ENCODE measurements around the gene SOX10.

Gene SOX10

DNA sequence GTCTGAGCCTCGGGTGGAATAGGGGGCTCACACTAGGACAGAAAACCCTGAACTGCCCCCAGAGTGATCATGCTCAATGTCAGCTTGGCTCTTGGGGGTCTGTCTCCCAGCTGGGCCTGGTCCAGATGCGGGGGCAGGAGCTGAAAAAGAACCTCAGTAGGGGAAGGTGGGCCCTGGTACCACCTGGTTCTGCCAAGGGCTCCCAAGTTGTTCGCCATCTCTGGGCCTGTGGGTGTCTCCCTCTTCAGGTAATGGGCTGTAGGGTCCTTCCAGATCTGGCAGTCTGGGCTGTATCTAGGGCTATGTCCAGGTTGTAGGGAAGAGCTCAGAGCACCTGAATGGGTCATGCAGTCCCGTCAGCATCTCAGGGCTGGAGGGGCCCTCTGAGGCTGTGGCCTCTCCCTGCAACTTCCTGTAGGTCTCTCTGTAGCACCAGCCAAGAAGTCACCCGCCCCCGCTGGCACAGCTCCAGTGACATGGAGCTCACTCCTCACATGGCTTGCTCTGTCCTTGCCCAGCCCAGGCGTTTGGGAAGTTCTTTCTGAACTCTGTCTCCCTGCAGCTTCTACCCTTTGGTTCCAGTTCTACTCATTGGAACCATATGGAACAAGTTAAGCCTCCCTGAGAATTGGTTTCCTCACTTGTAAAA is 33.0 kb upstream of the SOX10 start:
- Histone ChIP-seq H3K4me1 (ENCODE audit: insufficient read depth, low read length, poor library complexity, severe bottlenecking) (peaks cover 22% of the 10 kb centered on the region), H3K79me2 (ENCODE audit: insufficient read depth, low read length) (no peaks in the 10 kb centered on the region), H3K4me2 (ENCODE audit: low read depth, low read length, poor library complexity, severe bottlenecking) (peak overlapping the region; percentile 55), H3K9me2 (replicated peaks; ENCODE audit: low read depth, low read length) (no peaks in the 10 kb centered on the region), H3K36me3 (ENCODE audit: insufficient read depth, low read length) (no peaks in the 10 kb centered on the region), H3F3A (ENCODE audit: low read depth) (no peaks in the 10 kb centered on the region), H4K20me1 (ENCODE audit: insufficient read depth, low read length, poor library complexity, severe bottlenecking) (no peaks in the 10 kb centered on the region), H2AFZ (ENCODE audit: low read length) (peak overlapping the region; percentile 49), H3K4me3 (ENCODE audit: low read length, poor library complexity, severe bottlenecking) (peak overlapping the region; percentile 7), H3K27me3 (ENCODE audit: insufficient read depth, low read length, poor library complexity, severe bottlenecking) (no peaks in the 10 kb centered on the region), H3K9me3 (ENCODE audit: insufficient read depth, low read depth, low read length) (no peaks in the 10 kb centered on the region), H3K9ac (ENCODE audit: low read depth, low read length, poor library complexity, severe bottlenecking) (peak overlapping the region; percentile 21)
- TF ChIP-seq, protein P1, sequence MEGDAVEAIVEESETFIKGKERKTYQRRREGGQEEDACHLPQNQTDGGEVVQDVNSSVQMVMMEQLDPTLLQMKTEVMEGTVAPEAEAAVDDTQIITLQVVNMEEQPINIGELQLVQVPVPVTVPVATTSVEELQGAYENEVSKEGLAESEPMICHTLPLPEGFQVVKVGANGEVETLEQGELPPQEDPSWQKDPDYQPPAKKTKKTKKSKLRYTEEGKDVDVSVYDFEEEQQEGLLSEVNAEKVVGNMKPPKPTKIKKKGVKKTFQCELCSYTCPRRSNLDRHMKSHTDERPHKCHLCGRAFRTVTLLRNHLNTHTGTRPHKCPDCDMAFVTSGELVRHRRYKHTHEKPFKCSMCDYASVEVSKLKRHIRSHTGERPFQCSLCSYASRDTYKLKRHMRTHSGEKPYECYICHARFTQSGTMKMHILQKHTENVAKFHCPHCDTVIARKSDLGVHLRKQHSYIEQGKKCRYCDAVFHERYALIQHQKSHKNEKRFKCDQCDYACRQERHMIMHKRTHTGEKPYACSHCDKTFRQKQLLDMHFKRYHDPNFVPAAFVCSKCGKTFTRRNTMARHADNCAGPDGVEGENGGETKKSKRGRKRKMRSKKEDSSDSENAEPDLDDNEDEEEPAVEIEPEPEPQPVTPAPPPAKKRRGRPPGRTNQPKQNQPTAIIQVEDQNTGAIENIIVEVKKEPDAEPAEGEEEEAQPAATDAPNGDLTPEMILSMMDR (conservative IDR thresholded peaks at IDR 0.05; ENCODE audit: low read length), result peak; percentile 42
- TF ChIP-seq EZH2phosphoT487 (IDR thresholded peaks at IDR 0.05; ENCODE audit: borderline replicate concordance), result no peak

- no peak for TF ChIP-seq EZH2phosphoT487 (IDR thresholded peaks at IDR 0.05; ENCODE audit: borderline replicate concordance)
- TF ChIP-seq, protein P1 (conservative IDR thresholded peaks at IDR 0.05; ENCODE audit: low read length), result no peak
- no peaks in the 10 kb centered on the region for H3F3A ChIP-seq (ENCODE audit: low read depth)
- H3K79me2 ChIP-seq (ENCODE audit: insufficient read depth, low read length), result no peaks in the 10 kb centered on the region
- H3K27me3 ChIP-seq (ENCODE audit: insufficient read depth, low read length, poor library complexity, severe bottlenecking), result no peaks in the 10 kb centered on the region
- peak overlapping the region; percentile 21 for H3K9ac ChIP-seq (ENCODE audit: low read depth, low read length, poor library complexity, severe bottlenecking)
- H4K20me1 ChIP-seq (ENCODE audit: insufficient read depth, low read length, poor library complexity, severe bottlenecking), result no peaks in the 10 kb centered on the region
- H3K4me1 ChIP-seq (ENCODE audit: insufficient read depth, low read length, poor library complexity, severe bottlenecking), result peaks cover 22% of the 10 kb centered on the region
- H3K36me3 ChIP-seq (ENCODE audit: insufficient read depth, low read length), result no peaks in the 10 kb centered on the region
- no peak overlapping the region for H3K4me3 ChIP-seq (ENCODE audit: low read length, poor library complexity, severe bottlenecking)
- H3K4me2 ChIP-seq (ENCODE audit: low read depth, low read length, poor library complexity, severe bottlenecking), result peak overlapping the region; percentile 55
- no peaks in the 10 kb centered on the region for H3K9me3 ChIP-seq (ENCODE audit: insufficient read depth, low read depth, low read length)
- H2AFZ ChIP-seq (ENCODE audit: low read length), result peak overlapping the region; percentile 19; the same call in 1 of the 2 replicates
- no peaks in the 10 kb centered on the region for H3K9me2 ChIP-seq (replicated peaks; ENCODE audit: low read depth, low read length)
These were observed 32.1 kb upstream of the SOX10 start for GRCh38 chr22:38016182-38017151.

GRCh38 chr22:38014083-38014482 is 29.7 kb upstream of the SOX10 start:
- no peaks in the 10 kb centered on the region for H3K36me3 ChIP-seq (ENCODE audit: insufficient read depth, low read length)
- H3K4me2 ChIP-seq (ENCODE audit: low read depth, low read length, poor library complexity, severe bottlenecking), result no peak overlapping the region
- H3K79me2 ChIP-seq (ENCODE audit: insufficient read depth, low read length), result no peaks in the 10 kb centered on the region
- no peak overlapping the region for H2AFZ ChIP-seq (ENCODE audit: low read length)
- H3K4me3 ChIP-seq (ENCODE audit: low read length, poor library complexity, severe bottlenecking), result no peak overlapping the region
- no peaks in the 10 kb centered on the region for H3K9me2 ChIP-seq (replicated peaks; ENCODE audit: low read depth, low read length)
- no peak overlapping the region for H3K9ac ChIP-seq (ENCODE audit: low read depth, low read length, poor library complexity, severe bottlenecking)
- H3K27me3 ChIP-seq (ENCODE audit: insufficient read depth, low read length, poor library complexity, severe bottlenecking), result no peaks in the 10 kb centered on the region
- TF ChIP-seq, protein P1 (conservative IDR thresholded peaks at IDR 0.05; ENCODE audit: low read length), result no peak
- TF ChIP-seq EZH2phosphoT487 (IDR thresholded peaks at IDR 0.05; ENCODE audit: borderline replicate concordance), result no peak
- no peaks in the 10 kb centered on the region for H3F3A ChIP-seq (ENCODE audit: low read depth)
- no peaks in the 10 kb centered on the region for H4K20me1 ChIP-seq (ENCODE audit: insufficient read depth, low read length, poor library complexity, severe bottlenecking)
- peaks cover 22% of the 10 kb centered on the region for H3K4me1 ChIP-seq (ENCODE audit: insufficient read depth, low read length, poor library complexity, severe bottlenecking)
- H3K9me3 ChIP-seq (ENCODE audit: insufficient read depth, low read depth, low read length), result no peaks in the 10 kb centered on the region

Measured in Loucy (cell line).